ENCODE data around the gene C5AR1. TPM values are rescaled to one million over a fixed set of nuclear protein-coding genes. Genes with fewer than 3 reads are reported as not detected.

Gene C5AR1
- total and polyA plus RNA-seq, 9 of the 15 experiments (the other 6 are each of a cell fraction or from before 2014, with no cell fraction given): 0.06 to 1.6 (median 0.28) TPM; not detected in 3

DNA sequence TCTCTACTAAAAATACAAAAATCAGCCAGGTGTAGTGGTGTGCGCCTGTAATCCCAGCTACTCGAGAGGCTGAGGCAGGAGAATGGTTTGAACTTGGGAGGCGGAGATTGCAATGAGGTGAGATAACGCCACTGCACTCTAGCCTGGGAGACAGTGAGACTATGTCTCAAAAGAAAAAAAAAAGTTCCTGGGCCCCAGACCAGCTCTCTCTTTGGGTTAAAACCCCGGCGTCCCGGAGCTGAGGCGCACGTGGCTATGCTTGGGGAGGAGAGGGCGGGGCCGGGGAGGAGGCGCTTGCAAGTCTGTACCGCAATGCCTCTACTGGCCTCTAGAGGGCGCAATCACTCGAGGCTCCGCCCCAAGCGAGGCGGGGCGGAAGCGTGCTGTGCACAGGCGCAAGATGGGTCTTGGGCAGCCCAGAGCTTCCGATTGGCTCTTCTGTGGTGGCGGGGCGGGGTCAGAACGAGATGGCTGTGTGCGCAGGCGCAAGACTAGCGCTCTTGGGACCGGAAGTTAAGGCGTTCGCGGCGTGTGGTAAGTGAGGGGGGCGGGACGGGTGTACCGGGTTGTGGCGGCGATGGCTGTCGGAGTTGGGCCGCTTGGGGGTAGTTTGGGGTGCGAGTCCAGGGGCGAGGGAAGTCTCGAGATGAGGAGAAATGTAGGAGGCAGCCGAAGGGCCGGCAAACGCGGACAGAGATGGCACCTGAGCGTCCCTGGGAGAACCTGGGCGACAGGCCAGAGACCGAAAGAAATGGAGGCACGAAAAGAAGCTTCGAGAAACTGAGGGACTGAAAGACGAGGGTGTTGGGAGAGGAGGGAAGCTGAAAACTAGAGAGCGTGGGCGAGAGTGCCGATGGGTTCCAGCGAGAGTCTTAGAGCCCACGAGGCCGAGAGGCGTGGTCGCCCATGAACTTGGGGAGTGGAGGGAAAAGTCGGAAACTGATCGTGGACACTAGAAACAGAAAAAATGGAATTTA, 39.4 kb downstream of the C5AR1 start, which contains the start of gene DHX34 (continued):
- peak in 1 of 2 experiments; percentile 80; a peak in 1 of 3 replicates for TF ChIP-seq CBX3 (IDR thresholded peaks at IDR 0.05; ENCODE audit: borderline replicate concordance in 1 of 2, low read length in 2 of 2)
- 0 out of 2 replicates have a peak, but pooled peaks have one; percentile 35 for TF ChIP-seq ZSCAN32 (CRISPR knock-in tag; IDR thresholded peaks at IDR 0.05)
- peak; percentile 89 for TF ChIP-seq EP400 (IDR thresholded peaks at IDR 0.05)
- TF ChIP-seq, protein P1, sequence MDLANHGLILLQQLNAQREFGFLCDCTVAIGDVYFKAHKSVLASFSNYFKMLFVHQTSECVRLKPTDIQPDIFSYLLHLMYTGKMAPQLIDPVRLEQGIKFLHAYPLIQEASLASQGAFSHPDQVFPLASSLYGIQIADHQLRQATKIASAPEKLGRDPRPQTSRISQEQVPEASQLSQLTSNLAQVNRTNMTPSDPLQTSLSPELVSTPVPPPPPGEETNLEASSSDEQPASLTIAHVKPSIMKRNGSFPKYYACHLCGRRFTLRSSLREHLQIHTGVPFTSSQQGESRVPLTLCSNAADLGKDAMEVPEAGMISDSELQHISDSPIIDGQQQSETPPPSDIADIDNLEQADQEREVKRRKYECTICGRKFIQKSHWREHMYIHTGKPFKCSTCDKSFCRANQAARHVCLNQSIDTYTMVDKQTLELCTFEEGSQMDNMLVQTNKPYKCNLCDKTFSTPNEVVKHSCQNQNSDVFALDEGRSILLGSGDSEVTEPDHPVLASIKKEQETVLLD (IDR thresholded peaks at IDR 0.05): peak; percentile 98
- TF ChIP-seq ZNF384 (IDR thresholded peaks at IDR 0.05; ENCODE audit: low read depth, low read length): peak; percentile 90
- TF ChIP-seq, protein P2, sequence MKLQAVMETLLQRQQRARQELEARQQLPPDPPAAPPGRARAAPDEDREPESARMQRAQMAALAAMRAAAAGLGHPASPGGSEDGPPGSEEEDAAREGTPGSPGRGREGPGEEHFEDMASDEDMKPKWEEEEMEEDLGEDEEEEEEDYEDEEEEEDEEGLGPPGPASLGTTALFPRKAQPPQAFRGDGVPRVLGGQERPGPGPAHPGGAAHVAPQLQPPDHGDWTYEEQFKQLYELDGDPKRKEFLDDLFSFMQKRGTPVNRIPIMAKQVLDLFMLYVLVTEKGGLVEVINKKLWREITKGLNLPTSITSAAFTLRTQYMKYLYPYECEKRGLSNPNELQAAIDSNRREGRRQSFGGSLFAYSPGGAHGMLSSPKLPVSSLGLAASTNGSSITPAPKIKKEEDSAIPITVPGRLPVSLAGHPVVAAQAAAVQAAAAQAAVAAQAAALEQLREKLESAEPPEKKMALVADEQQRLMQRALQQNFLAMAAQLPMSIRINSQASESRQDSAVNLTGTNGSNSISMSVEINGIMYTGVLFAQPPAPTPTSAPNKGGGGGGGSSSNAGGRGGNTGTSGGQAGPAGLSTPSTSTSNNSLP (IDR thresholded peaks at IDR 0.05; ENCODE audit: borderline replicate concordance, low read depth, low read length): no peak
- TF ChIP-seq, protein P3, sequence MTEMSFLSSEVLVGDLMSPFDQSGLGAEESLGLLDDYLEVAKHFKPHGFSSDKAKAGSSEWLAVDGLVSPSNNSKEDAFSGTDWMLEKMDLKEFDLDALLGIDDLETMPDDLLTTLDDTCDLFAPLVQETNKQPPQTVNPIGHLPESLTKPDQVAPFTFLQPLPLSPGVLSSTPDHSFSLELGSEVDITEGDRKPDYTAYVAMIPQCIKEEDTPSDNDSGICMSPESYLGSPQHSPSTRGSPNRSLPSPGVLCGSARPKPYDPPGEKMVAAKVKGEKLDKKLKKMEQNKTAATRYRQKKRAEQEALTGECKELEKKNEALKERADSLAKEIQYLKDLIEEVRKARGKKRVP (CRISPR knock-in tag; IDR thresholded peaks at IDR 0.05): no peak
- peak; percentile 70 to 75; a peak in 3 of 4 replicates for TF ChIP-seq FOXK2 (conservative IDR thresholded peaks at IDR 0.05 in 1 of 2, IDR thresholded peaks at IDR 0.05 in 1 of 2; ENCODE audit: low read depth in 2 of 2)
- TF ChIP-seq ETV5 (CRISPR knock-in tag; IDR thresholded peaks at IDR 0.05; ENCODE audit: low read depth): peak; percentile 48; the same call in 1 of the 2 replicates
- no peak for TF ChIP-seq STAT5B (CRISPR knock-in tag; IDR thresholded peaks at IDR 0.05)
- 0 out of 2 replicates have a peak, but pooled peaks have one; percentile 25 for TF ChIP-seq ZNF12 (CRISPR knock-in tag; IDR thresholded peaks at IDR 0.05)
- no peak for TF ChIP-seq BCL6 (CRISPR knock-in tag; IDR thresholded peaks at IDR 0.05)
- no peak for TF ChIP-seq SETDB1 (IDR thresholded peaks at IDR 0.05; ENCODE audit: low read length)
- TF ChIP-seq SRSF1 (IDR thresholded peaks at IDR 0.05; ENCODE audit: low read depth, low read length): no peak
- no peak for TF ChIP-seq NCOR1 (IDR thresholded peaks at IDR 0.05)
- no peak for TF ChIP-seq NR1H2 (CRISPR knock-in tag; IDR thresholded peaks at IDR 0.05)
- TF ChIP-seq, protein P4, sequence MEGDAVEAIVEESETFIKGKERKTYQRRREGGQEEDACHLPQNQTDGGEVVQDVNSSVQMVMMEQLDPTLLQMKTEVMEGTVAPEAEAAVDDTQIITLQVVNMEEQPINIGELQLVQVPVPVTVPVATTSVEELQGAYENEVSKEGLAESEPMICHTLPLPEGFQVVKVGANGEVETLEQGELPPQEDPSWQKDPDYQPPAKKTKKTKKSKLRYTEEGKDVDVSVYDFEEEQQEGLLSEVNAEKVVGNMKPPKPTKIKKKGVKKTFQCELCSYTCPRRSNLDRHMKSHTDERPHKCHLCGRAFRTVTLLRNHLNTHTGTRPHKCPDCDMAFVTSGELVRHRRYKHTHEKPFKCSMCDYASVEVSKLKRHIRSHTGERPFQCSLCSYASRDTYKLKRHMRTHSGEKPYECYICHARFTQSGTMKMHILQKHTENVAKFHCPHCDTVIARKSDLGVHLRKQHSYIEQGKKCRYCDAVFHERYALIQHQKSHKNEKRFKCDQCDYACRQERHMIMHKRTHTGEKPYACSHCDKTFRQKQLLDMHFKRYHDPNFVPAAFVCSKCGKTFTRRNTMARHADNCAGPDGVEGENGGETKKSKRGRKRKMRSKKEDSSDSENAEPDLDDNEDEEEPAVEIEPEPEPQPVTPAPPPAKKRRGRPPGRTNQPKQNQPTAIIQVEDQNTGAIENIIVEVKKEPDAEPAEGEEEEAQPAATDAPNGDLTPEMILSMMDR (IDR thresholded peaks at IDR 0.05 in 2 of 3, conservative IDR thresholded peaks at IDR 0.05 in 1 of 3; ENCODE audit: insufficient read depth in 2 of 3, low read depth in 1 of 3, low read length in 3 of 3): peak; percentile 93 to 99 (median 98)
- TF ChIP-seq, protein P5, sequence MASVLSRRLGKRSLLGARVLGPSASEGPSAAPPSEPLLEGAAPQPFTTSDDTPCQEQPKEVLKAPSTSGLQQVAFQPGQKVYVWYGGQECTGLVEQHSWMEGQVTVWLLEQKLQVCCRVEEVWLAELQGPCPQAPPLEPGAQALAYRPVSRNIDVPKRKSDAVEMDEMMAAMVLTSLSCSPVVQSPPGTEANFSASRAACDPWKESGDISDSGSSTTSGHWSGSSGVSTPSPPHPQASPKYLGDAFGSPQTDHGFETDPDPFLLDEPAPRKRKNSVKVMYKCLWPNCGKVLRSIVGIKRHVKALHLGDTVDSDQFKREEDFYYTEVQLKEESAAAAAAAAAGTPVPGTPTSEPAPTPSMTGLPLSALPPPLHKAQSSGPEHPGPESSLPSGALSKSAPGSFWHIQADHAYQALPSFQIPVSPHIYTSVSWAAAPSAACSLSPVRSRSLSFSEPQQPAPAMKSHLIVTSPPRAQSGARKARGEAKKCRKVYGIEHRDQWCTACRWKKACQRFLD (CRISPR knock-in tag; IDR thresholded peaks at IDR 0.05): 0 out of 2 replicates have a peak, but pooled peaks have one; percentile 43
- TF ChIP-seq TCF3 (CRISPR knock-in tag; IDR thresholded peaks at IDR 0.05): no peak

Measured in K562 (cell line).